Measurements from ENCODE around the gene HCFC1R1. TPM values are rescaled to one million over a fixed set of nuclear protein-coding genes. Genes with fewer than 3 reads are reported as not detected.
A peak's percentile ranks its signal among the peaks of the same experiment; 100 is the strongest.

The HCFC1R1 gene
- total RNA-seq, 1 experiment from 2014 or later: 55.9 TPM

- no peak for DNase-seq (ENCODE audit: low spot score)
These were observed 15.2 kb upstream of the HCFC1R1 start for GRCh38 chr16:3038896-3039295.

GRCh38 chr16:3038256-3038655, 14.5 kb upstream of the HCFC1R1 start:
- no peak for DNase-seq (ENCODE audit: low spot score)
- in situ Hi-C loops (cut with HindIII; ENCODE audit: low sequenced_read_pairs): no loop called here

More at GRCh38 chr16:3038896-3039295, 15.2 kb upstream of the HCFC1R1 start:
- in situ Hi-C loops (cut with HindIII; ENCODE audit: low sequenced_read_pairs): no loop called here

GRCh38 chr16:3036726-3037315, 13.1 kb upstream of the HCFC1R1 start, which contains the start of gene BICDL2:
Gene BICDL2 (minus strand): TSS chr16:3036944. CDS start chr16:3035496, 1,448 bp downstream.
- DNase-seq (ENCODE audit: low spot score): no peak
- in situ Hi-C loops (cut with HindIII; ENCODE audit: low sequenced_read_pairs): no loop called here

GRCh38 chr16:3035972-3036725, 12.4 kb upstream of the HCFC1R1 start:
- no peak for DNase-seq (ENCODE audit: low spot score)

GRCh38 chr16:3035289-3035971, 11.7 kb upstream of the HCFC1R1 start:
- in situ Hi-C loops (cut with HindIII; ENCODE audit: low sequenced_read_pairs): no loop called here
- no peak for DNase-seq (ENCODE audit: low spot score)

More at GRCh38 chr16:3035972-3036725, 12.4 kb upstream of the HCFC1R1 start:
- in situ Hi-C loops (cut with HindIII; ENCODE audit: low sequenced_read_pairs): no loop called here

GRCh38 chr16:3032624-3033023, 8.9 kb upstream of the HCFC1R1 start:
- no peak for DNase-seq (ENCODE audit: low spot score)
- in situ Hi-C loops (cut with HindIII; ENCODE audit: low sequenced_read_pairs): no loop called here

GRCh38 chr16:3030222-3031212, 6.8 kb upstream of the HCFC1R1 start:
- in situ Hi-C loops (cut with HindIII; ENCODE audit: low sequenced_read_pairs): no loop called here
- DNase-seq (ENCODE audit: low spot score): no peak

GRCh38 chr16:3029491-3030221, 5.9 kb upstream of the HCFC1R1 start:
- DNase-seq (ENCODE audit: low spot score): no peak
- in situ Hi-C loops (cut with HindIII; ENCODE audit: low sequenced_read_pairs): no loop called here

GRCh38 chr16:3028716-3029319, 5.1 kb upstream of the HCFC1R1 start:
- in situ Hi-C loops (cut with HindIII; ENCODE audit: low sequenced_read_pairs): no loop called here
- no peak for DNase-seq (ENCODE audit: low spot score)

- peak; percentile 91 for DNase-seq (ENCODE audit: low spot score)
- in situ Hi-C loops (cut with HindIII; ENCODE audit: low sequenced_read_pairs): no loop called here
These were observed 4.4 kb upstream of the HCFC1R1 start for GRCh38 chr16:3027983-3028715.

- DNase-seq (ENCODE audit: low spot score): no peak
- in situ Hi-C loops (cut with HindIII; ENCODE audit: low sequenced_read_pairs): no loop called here
These were observed 3.7 kb upstream of the HCFC1R1 start for GRCh38 chr16:3027489-3027795.

GRCh38 chr16:3026609-3027488, 3.1 kb upstream of the HCFC1R1 start:
- no peak for DNase-seq (ENCODE audit: low spot score)
- in situ Hi-C loops (cut with HindIII; ENCODE audit: low sequenced_read_pairs): no loop called here

GRCh38 chr16:3026003-3026378, 2.2 kb upstream of the HCFC1R1 start:
- DNase-seq (ENCODE audit: low spot score): no peak
- in situ Hi-C loops (cut with HindIII; ENCODE audit: low sequenced_read_pairs): no loop called here

GRCh38 chr16:3025032-3026002, 1.6 kb upstream of the HCFC1R1 start:
- in situ Hi-C loops (cut with HindIII; ENCODE audit: low sequenced_read_pairs): no loop called here
- DNase-seq (ENCODE audit: low spot score): no peak

- DNase-seq (ENCODE audit: low spot score): peak; percentile 70
- in situ Hi-C loops (cut with HindIII; ENCODE audit: low sequenced_read_pairs): no loop called here
These were observed 400 bp downstream of the HCFC1R1 start for GRCh38 chr16:3023415-3023668.

Data from G401 (cell line).